Tibial nerve (tissue), 4 donors: ENCODE results near the gene RBFOX1. TPM values are rescaled to one million over a fixed set of nuclear protein-coding genes. Genes with fewer than 3 reads are reported as not detected.

ENCODE experiments used
- DNase-seq, 2 donors: peaks; one replicate each; pipeline ENCODE4 v3.0.0-alpha.2; 2019; ENCODE audit warnings: low spot score in 2 of 2
- H3K27ac ChIP-seq, 4 donors: fragments of 200-600 bp; sonication (generic) in 3 of 4; one replicate each; pipeline ENCODE4 v1.5.1; 2017 to 2019; ENCODE audit warnings: mild to moderate bottlenecking in 1 of 4
- H3K27me3 ChIP-seq, 2 donors: fragments of 200-600 bp; sonication (generic) in 1 of 2; one replicate each; pipeline versions ENCODE4 v1.5.1 to v1.6.0; 2017 to 2019
- H3K36me3 ChIP-seq, 3 donors: fragments of 200-600 bp; sonication (generic); one replicate each; pipeline ENCODE4 v1.5.1; 2018 to 2019
- H3K4me1 ChIP-seq, 4 donors: fragments of 200-600 bp; sonication (generic) in 3 of 4; one replicate each; pipeline ENCODE4 v1.5.1; 2017 to 2019
- H3K4me3 ChIP-seq, 4 donors: fragments of 200-600 bp; sonication (generic) in 3 of 4; one replicate each; pipeline ENCODE4 v1.5.1; 2017 to 2019; ENCODE audit warnings: mild to moderate bottlenecking in 1 of 4, moderate library complexity in 1 of 4
- H3K9me3 ChIP-seq, 4 donors: fragments of 200-600 bp; sonication (generic) in 3 of 4; one replicate each; pipeline ENCODE4 v1.5.1; 2017 to 2019
- CTCF ChIP-seq, 5 experiments: fragments of 200-600 bp in 3 of 5; fragments of 450-650 bp in 2 of 5; sonication (generic) in 3 of 5; IDR thresholded peaks; one replicate each; pipeline ENCODE4 v1.5.1; 2016 to 2019; ENCODE audit warnings: antibody characterized with exemption in 5 of 5, mild to moderate bottlenecking in 3 of 5, moderate library complexity in 2 of 5
- EP300 ChIP-seq, 2 donors: sonication (generic); formaldehyde crosslinking; IDR thresholded peaks; one replicate each; pipeline ENCODE4 v1.6.1; 2017; ENCODE audit warnings: antibody characterized with exemption in 2 of 2, mild to moderate bottlenecking in 1 of 2
- POLR2A ChIP-seq, 2 donors: fragments of 450-650 bp; IDR thresholded peaks; one replicate each; pipeline ENCODE4 v1.6.1; 2017; ENCODE audit warnings: antibody characterized with exemption in 2 of 2, mild to moderate bottlenecking in 2 of 2, moderate library complexity in 2 of 2
- WGBS, 2 donors: methylation state at CpG; one replicate each; pipeline ENCODE4 v1.1.5; 2018; 5-methylcytosine and 5-hydroxymethylcytosine counted together
- total RNA-seq, 4 donors: library from RNA; depleted of rRNA; stranded (reverse); fragments of >200 nt; gene quantifications; one replicate each; pipeline ENCODE4 v1.1.0, GENCODE V29; 2016

RBFOX1 gene
- total RNA-seq, 4 donors from 2014 or later: 0.22 to 2.1 (median 1.3) TPM; not detected in 1

- Histone ChIP-seq H3K9me3 (no peaks in the 10 kb centered on the region), H3K4me3 (no peak overlapping the region), H3K36me3 (no peaks in the 10 kb centered on the region), H3K27ac (no peak overlapping the region), H3K27me3 (no peaks in the 10 kb centered on the region), H3K4me1 (no peaks in the 10 kb centered on the region)
- TF ChIP-seq CTCF (IDR thresholded peaks at IDR 0.05) (no peak), POLR2A (IDR thresholded peaks at IDR 0.05) (no peak), EP300 (IDR thresholded peaks at IDR 0.05) (no peak)
- no peak for DNase-seq
- WGBS, 2 donors: 75 to 78% methylated on average over 5 of the region's 5 CpGs
Observed at GRCh38 chr16:7376227-7376626, 43.6 kb downstream of the RBFOX1 start.

DNA sequence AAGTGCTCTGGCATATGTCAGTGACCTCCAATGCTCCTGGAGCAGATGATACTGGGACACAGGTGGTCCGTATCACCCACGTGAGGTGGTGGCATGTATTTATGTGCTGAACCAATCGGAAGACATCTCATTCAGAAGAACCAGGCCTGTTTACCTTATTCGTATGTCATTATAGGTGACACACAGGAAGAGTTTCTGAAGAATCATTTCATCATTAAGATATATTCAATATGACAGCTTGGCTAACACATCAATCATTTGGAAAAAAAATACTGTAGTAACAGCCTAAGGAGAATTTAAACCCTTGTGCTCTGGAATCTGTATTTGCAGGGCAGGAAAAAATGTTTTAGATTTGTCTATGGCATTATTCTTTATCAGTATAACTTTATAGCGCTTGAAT is 44.6 kb downstream of the RBFOX1 start:
- no peaks in the 10 kb centered on the region for H3K27me3 ChIP-seq
- H3K4me1 ChIP-seq: no peaks in the 10 kb centered on the region
- TF ChIP-seq EP300 (IDR thresholded peaks at IDR 0.05) (no peak), CTCF (IDR thresholded peaks at IDR 0.05) (no peak), POLR2A (IDR thresholded peaks at IDR 0.05) (no peak)
- no peak overlapping the region for H3K27ac ChIP-seq
- WGBS, 2 donors: 85 to 91% methylated on average over 5 of the region's 5 CpGs
- no peaks in the 10 kb centered on the region for H3K36me3 ChIP-seq
- H3K4me3 ChIP-seq: no peak overlapping the region
- no peaks in the 10 kb centered on the region for H3K9me3 ChIP-seq
- DNase-seq: no peak

DNA sequence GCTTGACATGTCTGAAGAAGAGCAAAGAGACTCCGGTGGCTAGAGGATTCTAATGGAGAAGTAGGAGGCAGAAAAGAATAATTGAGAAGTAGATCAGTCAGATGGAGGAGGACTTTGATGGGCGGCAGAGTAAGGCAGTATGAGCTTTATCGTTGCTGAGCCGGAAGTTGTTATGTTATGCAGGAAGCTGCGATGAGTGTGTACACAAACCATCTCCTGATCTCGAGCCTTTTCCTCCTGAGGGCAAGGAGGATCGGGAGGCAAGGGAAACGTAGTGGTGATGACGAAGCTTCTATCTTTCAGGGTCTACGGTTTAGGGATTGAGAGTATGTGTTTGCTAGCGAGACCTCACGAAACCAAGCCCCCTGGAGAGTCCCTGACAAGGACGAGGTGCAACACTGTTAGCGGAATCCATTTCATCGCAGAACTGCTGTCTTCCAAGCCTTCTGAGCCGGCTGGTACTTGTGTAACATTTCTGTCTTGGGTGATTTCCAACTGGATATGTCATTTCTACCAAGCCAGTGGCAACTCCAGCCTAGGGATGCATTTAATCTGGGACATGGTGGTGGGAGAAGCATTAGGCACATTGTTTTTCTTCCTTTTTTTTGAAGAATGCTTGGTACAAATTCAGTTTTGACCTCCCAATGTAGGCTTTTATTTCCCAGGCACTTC is 45.5 kb downstream of the RBFOX1 start:
- Histone ChIP-seq H3K4me3 (no peak overlapping the region), H3K4me1 (no peaks in the 10 kb centered on the region), H3K27me3 (no peaks in the 10 kb centered on the region), H3K9me3 (no peaks in the 10 kb centered on the region), H3K27ac (no peak overlapping the region), H3K36me3 (no peaks in the 10 kb centered on the region)
- TF ChIP-seq POLR2A (IDR thresholded peaks at IDR 0.05) (no peak), EP300 (IDR thresholded peaks at IDR 0.05) (no peak), CTCF (IDR thresholded peaks at IDR 0.05) (no peak)
- 85 to 89% methylated on average over 16 of the region's 16 CpGs for WGBS, 2 donors
- no peak for DNase-seq

DNA sequence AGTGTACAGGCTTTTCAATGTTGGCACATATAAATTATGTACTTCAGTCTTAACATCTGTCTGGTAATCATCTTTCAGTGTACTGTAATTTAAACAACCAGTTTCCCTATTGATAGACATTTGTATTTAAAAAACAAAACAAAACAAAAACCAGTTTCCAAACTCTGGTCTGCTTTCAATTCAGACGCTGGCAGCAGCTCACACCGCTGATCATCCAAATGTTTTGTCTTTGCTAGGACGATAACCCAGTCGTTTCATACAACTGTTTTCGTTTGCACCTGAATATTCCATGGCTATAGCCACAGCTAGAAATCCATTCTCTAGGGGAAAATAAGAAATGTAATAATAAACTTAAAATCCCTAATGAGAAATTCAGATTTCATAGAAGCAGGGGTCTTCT is 47.8 kb downstream of the RBFOX1 start:
- Histone ChIP-seq H3K4me1 (no peaks in the 10 kb centered on the region), H3K27me3 (no peaks in the 10 kb centered on the region), H3K9me3 (no peaks in the 10 kb centered on the region), H3K27ac (no peak overlapping the region), H3K4me3 (no peak overlapping the region), H3K36me3 (no peaks in the 10 kb centered on the region)
- 61 to 70% methylated on average over 5 of the region's 5 CpGs for WGBS, 2 donors
- DNase-seq: no peak
- no peak for TF ChIP-seq CTCF (IDR thresholded peaks at IDR 0.05)
- TF ChIP-seq EP300 (IDR thresholded peaks at IDR 0.05): no peak
- TF ChIP-seq POLR2A (IDR thresholded peaks at IDR 0.05): no peak

DNA sequence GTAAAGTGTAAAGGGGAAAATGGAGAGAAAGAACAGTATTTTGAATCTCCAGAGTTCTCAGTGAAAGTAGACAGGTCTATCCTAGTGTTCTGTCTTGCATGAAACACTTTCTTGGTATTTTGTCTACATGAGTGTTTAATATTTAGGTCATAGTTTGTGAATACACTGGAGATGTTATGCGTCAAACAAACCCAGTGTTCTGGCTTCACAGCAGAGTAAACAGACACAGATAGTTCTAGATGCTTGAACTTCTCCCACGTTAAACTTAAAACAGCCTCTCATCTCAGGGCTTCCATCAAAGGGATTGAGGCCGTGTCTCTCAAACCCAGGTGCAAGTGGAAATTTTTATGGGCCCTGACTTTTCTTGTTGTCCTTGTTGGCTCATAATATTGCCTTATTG is 48.3 kb downstream of the RBFOX1 start:
- 33 to 47% methylated on average over 3 of the region's 3 CpGs for WGBS, 2 donors
- H3K27ac ChIP-seq: no peak overlapping the region
- H3K4me3 ChIP-seq: no peak overlapping the region
- H3K4me1 ChIP-seq: no peaks in the 10 kb centered on the region
- no peaks in the 10 kb centered on the region for H3K36me3 ChIP-seq
- TF ChIP-seq CTCF (IDR thresholded peaks at IDR 0.05) (no peak), EP300 (IDR thresholded peaks at IDR 0.05) (no peak), POLR2A (IDR thresholded peaks at IDR 0.05) (no peak)
- no peak for DNase-seq
- H3K27me3 ChIP-seq: no peaks in the 10 kb centered on the region
- no peaks in the 10 kb centered on the region for H3K9me3 ChIP-seq
